Left ventricle myocardium inferior (tissue), 1 donor: Measurements from ENCODE around the gene SH3RF1. TPM values are rescaled to one million over a fixed set of nuclear protein-coding genes. Genes with fewer than 3 reads are reported as not detected.

ENCODE experiments used
- DNase-seq: peaks from one replicate; pipeline ENCODE4 v3.0.0-alpha.2; 2020
- H3K27ac ChIP-seq: fragments of 200-600 bp; replicated peaks from 2 replicates; pipeline ENCODE4 v1.8.0; 2021
- H3K27me3 ChIP-seq: fragments of 200-600 bp; 2 replicates; pipeline ENCODE4 v1.8.0; 2021; ENCODE audit warnings: low read depth
- H3K36me3 ChIP-seq: fragments of 200-600 bp; 2 replicates; pipeline ENCODE4 v1.8.0; 2021
- H3K4me1 ChIP-seq: fragments of 200-600 bp; 2 replicates; pipeline ENCODE4 v1.8.0; 2021
- H3K4me3 ChIP-seq: fragments of 200-600 bp; 2 replicates; pipeline ENCODE4 v1.8.0; 2021; ENCODE audit warnings: mild to moderate bottlenecking, moderate library complexity
- H3K9me3 ChIP-seq: fragments of 200-600 bp; replicated peaks from 2 replicates; pipeline ENCODE4 v1.8.0; 2021
- intact Hi-C: fragments of 100-400 bp; cut with micrococcal nuclease; formaldehyde crosslinking; loops from one replicate; pipeline ENCODE4 v1.11.0; 2022
- long read RNA-seq: library from polyadenylated mRNA; unstranded; transcript quantifications from one replicate; pipeline ENCODE4 v2.0.0, GENCODE V29; 2021
- total RNA-seq: library from RNA; stranded (reverse); fragmentation: NEBNext Ultra II Directional; extraction: Animal tissue kit (Norgen Biotek cat#: 25700); gene quantifications from one replicate; pipeline ENCODE4 v1.2.1, GENCODE V29; 2021
- TF ChIP-seq, protein P1 (sequence below): fragments of 200-600 bp; IDR thresholded peaks from 2 replicates; pipeline ENCODE4 v1.8.0; 2021; ENCODE audit warnings: antibody characterized with exemption, mild to moderate bottlenecking, borderline replicate concordance
- donor health status: DM: no; HTN: yes; CAD: no; lungs with severe emphysema.

The SH3RF1 gene
- 8.8 TPM for total RNA-seq
- long read RNA-seq, full-length matches to known transcripts: 4 of 13 reads
- long read RNA-seq, partial matches to known transcripts: 8 of 13 reads
- long read RNA-seq, other reads (novel, unspliced or antisense): 1 of 13 reads

DNA sequence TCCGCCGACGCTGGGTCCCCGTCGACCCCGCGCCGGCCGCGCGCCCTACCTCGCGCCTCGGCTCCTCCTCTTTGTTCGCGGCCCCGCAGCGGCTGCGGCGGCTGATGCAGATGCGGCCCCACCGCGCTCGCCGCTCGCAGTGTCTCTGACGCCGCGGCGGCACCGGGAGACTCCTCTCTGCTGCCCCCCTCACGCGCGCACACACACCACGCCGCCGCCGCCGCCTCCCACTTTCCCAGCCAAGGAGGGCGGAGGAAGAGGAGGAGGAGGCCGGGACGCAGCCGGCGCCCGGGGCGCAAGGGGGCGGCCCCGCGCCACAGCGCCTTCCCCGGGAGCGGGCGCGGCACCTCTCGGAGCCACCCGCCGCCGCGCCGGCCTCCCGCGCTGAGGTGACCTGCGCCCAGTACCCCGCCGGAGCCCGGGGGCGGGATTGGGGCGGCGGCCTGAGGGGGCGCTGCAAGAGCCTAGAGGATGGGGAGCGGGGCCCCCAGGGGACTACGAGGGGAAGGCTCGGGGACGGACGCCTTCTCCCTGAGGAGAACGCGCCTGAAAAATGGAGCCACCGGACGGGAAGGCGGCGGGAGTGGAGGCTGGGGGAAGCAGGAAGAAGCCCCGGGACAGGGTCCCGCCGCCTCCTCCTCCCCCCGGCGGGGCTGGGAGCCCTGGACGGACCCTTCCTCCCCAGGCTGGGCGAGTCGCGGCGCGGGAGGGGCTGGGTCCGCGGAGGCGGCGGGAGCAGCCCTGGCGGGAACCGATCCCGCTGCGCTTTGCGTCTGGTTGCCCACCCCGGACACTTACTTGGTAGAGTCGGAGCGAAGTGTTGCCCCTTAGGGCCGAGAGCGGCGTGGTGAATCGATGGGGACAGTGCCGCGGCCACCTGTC lies at the start of gene SH3RF1:
SH3RF1 (minus strand) TSS at position 147 of the 882 bp plus-strand sequence. CDS start 1,744 bp downstream, outside the sequence.
- peak within 1 kb of the TSS; percentile 93 for H3K27ac ChIP-seq
- intact Hi-C loops: no loop called here
- H3K4me3 ChIP-seq: peak within 1 kb of the TSS; percentile 83
- TF ChIP-seq, protein P1, sequence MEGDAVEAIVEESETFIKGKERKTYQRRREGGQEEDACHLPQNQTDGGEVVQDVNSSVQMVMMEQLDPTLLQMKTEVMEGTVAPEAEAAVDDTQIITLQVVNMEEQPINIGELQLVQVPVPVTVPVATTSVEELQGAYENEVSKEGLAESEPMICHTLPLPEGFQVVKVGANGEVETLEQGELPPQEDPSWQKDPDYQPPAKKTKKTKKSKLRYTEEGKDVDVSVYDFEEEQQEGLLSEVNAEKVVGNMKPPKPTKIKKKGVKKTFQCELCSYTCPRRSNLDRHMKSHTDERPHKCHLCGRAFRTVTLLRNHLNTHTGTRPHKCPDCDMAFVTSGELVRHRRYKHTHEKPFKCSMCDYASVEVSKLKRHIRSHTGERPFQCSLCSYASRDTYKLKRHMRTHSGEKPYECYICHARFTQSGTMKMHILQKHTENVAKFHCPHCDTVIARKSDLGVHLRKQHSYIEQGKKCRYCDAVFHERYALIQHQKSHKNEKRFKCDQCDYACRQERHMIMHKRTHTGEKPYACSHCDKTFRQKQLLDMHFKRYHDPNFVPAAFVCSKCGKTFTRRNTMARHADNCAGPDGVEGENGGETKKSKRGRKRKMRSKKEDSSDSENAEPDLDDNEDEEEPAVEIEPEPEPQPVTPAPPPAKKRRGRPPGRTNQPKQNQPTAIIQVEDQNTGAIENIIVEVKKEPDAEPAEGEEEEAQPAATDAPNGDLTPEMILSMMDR: peak; percentile 51
- no peaks in the 10 kb centered on the region for H3K9me3 ChIP-seq
- no peaks in the 10 kb centered on the region for H3K27me3 ChIP-seq
- peaks cover 61% of the 10 kb centered on the region for H3K4me1 ChIP-seq
- H3K36me3 ChIP-seq: no peaks in the 10 kb centered on the region
- DNase-seq: peak; percentile 92

DNA sequence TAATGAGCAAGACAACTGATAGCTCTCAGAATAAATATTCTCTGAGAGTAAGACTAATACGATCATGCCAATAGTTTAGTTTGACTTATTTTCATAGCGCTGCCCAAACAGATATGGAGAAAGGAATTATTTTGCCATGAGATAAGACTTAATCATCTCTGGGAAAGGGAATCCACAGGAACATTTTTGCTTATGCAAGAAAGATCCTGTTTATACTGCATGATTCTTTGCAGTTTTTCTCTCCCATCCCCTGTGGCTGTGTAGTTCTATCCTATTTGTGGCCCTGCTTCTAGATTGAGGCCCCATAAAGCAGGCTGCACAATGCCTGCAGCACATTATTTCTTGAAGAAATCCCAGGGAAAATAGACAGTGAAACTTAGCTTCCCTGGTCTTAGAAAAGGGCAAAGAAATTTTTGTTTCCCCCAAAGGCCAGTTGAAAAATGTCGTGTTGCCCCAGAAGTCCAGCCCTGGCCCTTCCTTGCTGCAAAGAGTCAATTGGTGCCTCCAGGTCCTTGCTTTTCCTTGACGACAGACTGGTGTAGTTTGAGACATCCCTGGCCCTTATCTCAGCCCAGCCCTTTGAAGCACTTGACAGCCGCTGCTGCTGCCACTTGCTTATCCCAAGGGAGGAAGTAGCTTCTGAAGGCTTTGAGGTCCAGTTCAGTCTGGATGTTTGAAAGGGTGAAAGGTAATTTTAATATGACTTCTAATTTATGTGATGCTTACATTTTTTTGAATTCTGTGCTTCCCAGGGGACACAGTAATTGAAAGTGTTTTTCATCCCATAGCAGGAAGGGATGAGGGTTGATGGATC lies 45.0 kb upstream of the SH3RF1 start:
- H3K27me3 ChIP-seq: no peaks in the 10 kb centered on the region
- no peak overlapping the region for H3K4me3 ChIP-seq
- H3K4me1 ChIP-seq: peaks cover 26% of the 10 kb centered on the region
- TF ChIP-seq, protein P1: no peak
- H3K27ac ChIP-seq: peak overlapping the region; percentile 25
- intact Hi-C loops: no loop called here
- no peaks in the 10 kb centered on the region for H3K9me3 ChIP-seq
- H3K36me3 ChIP-seq: no peaks in the 10 kb centered on the region
- DNase-seq: no peak

DNA sequence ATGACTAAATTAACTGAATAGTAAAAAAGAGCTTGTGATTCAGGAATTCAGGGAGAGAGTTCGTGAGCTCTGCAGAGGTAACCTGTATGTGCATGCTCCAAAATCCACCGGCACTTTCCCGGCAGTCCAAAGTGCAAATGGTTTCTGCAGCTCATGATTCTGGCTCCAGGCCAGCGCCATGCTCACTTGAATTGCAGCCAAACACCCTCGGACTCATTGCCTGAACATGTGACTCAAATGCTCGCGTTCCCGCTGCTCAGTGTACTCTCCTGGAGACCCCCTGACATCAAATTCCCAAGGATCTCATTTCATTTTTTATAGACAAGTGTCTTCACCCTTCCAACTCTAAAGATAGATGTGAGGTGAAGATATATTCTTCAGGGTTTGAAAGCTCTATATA lies 44.1 kb upstream of the SH3RF1 start:
- TF ChIP-seq, protein P1: no peak
- H3K27ac ChIP-seq: no peak overlapping the region
- intact Hi-C loops: no loop called here
- H3K4me1 ChIP-seq: peaks cover 26% of the 10 kb centered on the region
- DNase-seq: peak; percentile 79
- H3K9me3 ChIP-seq: no peaks in the 10 kb centered on the region
- no peaks in the 10 kb centered on the region for H3K27me3 ChIP-seq
- peak overlapping the region; percentile 18 for H3K4me3 ChIP-seq
- no peaks in the 10 kb centered on the region for H3K36me3 ChIP-seq

DNA sequence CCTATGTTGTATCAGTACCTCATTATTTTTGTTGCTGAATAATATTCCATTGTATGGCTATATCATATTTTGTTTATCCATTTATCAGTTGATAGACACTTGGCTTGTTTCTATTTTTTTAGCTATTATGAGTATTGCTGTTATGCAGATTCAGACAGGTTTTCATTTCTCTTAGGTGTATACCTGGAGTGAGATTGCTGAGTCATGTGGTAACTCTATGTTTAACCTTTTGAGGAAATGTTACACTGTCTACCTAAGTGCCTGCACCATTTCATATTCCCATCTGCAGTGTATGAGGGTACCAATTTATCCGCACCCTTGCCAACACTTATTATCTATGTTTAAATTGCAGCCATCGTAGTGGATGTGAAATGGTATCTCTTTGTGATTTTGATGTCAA lies 43.0 kb upstream of the SH3RF1 start:
- intact Hi-C loops: no loop called here
- Histone ChIP-seq H3K36me3 (no peaks in the 10 kb centered on the region), H3K9me3 (no peaks in the 10 kb centered on the region), H3K4me3 (no peak overlapping the region), H3K4me1 (peaks cover 26% of the 10 kb centered on the region), H3K27ac (no peak overlapping the region), H3K27me3 (no peaks in the 10 kb centered on the region)
- TF ChIP-seq, protein P1: no peak
- no peak for DNase-seq

DNA sequence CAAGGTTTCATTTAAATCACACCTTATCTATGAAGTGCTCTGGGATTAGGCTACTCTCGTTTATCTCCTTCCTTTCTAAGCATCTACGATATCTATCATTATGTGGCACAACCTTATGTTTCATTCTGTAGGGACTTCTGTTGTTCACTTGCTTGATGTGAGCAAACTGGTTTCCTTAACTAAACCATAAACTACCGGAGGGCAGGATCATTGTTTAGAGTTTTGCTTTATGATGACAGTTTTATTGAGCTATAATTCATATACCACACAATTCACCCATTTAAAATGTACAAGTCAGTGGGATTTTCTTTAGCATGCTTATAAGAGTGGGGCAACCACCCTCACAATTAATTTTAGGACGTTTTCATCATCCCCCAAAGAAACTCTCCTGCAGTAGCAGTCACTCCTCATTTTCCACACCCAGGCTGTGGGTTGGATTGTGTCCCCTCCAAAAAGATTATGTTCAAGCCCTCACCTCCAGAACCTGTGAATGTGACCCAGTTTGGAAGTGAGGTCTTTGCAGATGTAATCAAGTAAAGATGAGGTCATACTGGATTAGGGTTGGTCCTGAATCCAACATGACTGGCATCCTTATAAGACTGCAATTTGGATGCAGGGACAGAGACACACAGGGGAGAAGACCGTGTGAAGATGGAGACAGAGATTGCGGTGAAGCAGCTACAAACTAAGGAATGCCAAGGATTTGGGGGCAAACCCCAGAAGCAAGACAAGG lies 42.1 kb upstream of the SH3RF1 start:
- Histone ChIP-seq H3K27me3 (no peaks in the 10 kb centered on the region), H3K36me3 (no peaks in the 10 kb centered on the region), H3K4me3 (no peak overlapping the region), H3K4me1 (peaks cover 26% of the 10 kb centered on the region), H3K9me3 (no peaks in the 10 kb centered on the region), H3K27ac (no peak overlapping the region)
- no peak for DNase-seq
- TF ChIP-seq, protein P1: no peak
- intact Hi-C loops: no loop called here
